Erythroblast (primary cell): Measurements from ENCODE around the gene PPFIBP2.

ENCODE experiments used
- GATA1 ChIP-seq: IDR thresholded peaks from 2 replicates; pipeline ENCODE4 v1.6.1; 2011; ENCODE audit warnings: low read depth, mild to moderate bottlenecking, control low read depth, low read length, moderate library complexity
- POLR2A ChIP-seq: IDR thresholded peaks from 2 replicates; pipeline ENCODE4 v1.6.1; 2011; ENCODE audit warnings: mild to moderate bottlenecking, low read length

- TF ChIP-seq POLR2A, result no peak
- TF ChIP-seq GATA1, result no peak
Observed at GRCh38 chr11:7686761-7687160, 173.0 kb downstream of the PPFIBP2 start.
